Testis (tissue), 5 donors: ENCODE results near the gene TMEM18. TPM values are rescaled to one million over a fixed set of nuclear protein-coding genes. Genes with fewer than 3 reads are reported as not detected.

Experiments
- DNase-seq: peaks from one replicate; pipeline ENCODE4 v3.0.0-alpha.2; 2019
- H3K27ac ChIP-seq, 2 donors: fragments of 200-600 bp; sonication (generic); one replicate each; pipeline ENCODE4 v1.5.1; 2019
- H3K27me3 ChIP-seq: fragments of 200-600 bp; sonication (generic); one replicate; pipeline ENCODE4 v1.5.1; 2019
- H3K36me3 ChIP-seq: fragments of 200-600 bp; sonication (generic); one replicate; pipeline ENCODE4 v1.5.1; 2017; ENCODE audit warnings: low read depth; ENCODE audit errors: missing control alignments
- H3K4me1 ChIP-seq: fragments of 200-600 bp; sonication (generic); one replicate; pipeline ENCODE4 v1.5.1; 2019
- H3K4me3 ChIP-seq, 2 donors: fragments of 200-600 bp; sonication (generic); one replicate each; pipeline ENCODE4 v1.5.1; 2017 to 2019
- H3K9me3 ChIP-seq: fragments of 200-600 bp; sonication (generic); one replicate; pipeline ENCODE4 v1.5.1; 2017
- CTCF ChIP-seq, 3 experiments: fragments of 450-650 bp in 2 of 3; fragments of 200-600 bp in 1 of 3; sonication (generic) in 1 of 3; IDR thresholded peaks; one replicate each; pipeline ENCODE4 v1.5.1; 2016 to 2019; ENCODE audit warnings: antibody characterized with exemption in 3 of 3, mild to moderate bottlenecking in 2 of 3, moderate library complexity in 1 of 3
- POLR2A ChIP-seq: fragments of 450-650 bp; IDR thresholded peaks from one replicate; pipeline ENCODE4 v1.6.1; 2017; ENCODE audit warnings: antibody characterized with exemption, mild to moderate bottlenecking, moderate library complexity
- WGBS, 2 donors: methylation state at CpG; one replicate each; pipeline ENCODE4 v1.1.5; 2018; 5-methylcytosine and 5-hydroxymethylcytosine counted together
- intact Hi-C: fragments of 100-400 bp; cut with DNase I; formaldehyde crosslinking; loops from one replicate; pipeline ENCODE4 v1.15.1; 2023; ENCODE audit warnings: low total_unique reads
- long read RNA-seq, 2 donors: transcript quantifications; one replicate each; lab custom pipeline, GENCODE V29; 2026
- polyA plus RNA-seq: library from polyadenylated mRNA; stranded (reverse); fragments of 350-450 nt; fragmentation: Illumina TruSeq; extraction: RNeasy Lipid Tissue Mini Kit (QIAGEN cat#74804); gene quantifications from one replicate; pipeline ENCODE4 v1.2.3, GENCODE V29; 2014; ENCODE audit warnings: low read depth, low replicate concordance; ENCODE audit not compliant: insufficient read depth
- total RNA-seq, 2 donors: library from RNA; depleted of rRNA; stranded (reverse); fragments of >200 nt; gene quantifications; one replicate each; pipeline ENCODE4 v1.2.3, GENCODE V29; 2016

The TMEM18 gene
- 10 to 100 TPM; 18.0 to 25.8 TPM for total RNA-seq
- polyA plus RNA-seq = 30.5 TPM
- long read RNA-seq, donor 1, transcript TMEM18-207 (4 exons, 1,767 nt) = minor isoform, 5 of 53 reads
- long read RNA-seq, donor 1, transcript TMEM18-201 (5 exons, 2,762 nt) = major isoform, 34 of 53 reads
- long read RNA-seq, donor 1, partial matches to known transcripts = 0 of 53 reads
- long read RNA-seq, donor 1, other reads (novel, unspliced or antisense) = 5 of 53 reads
- long read RNA-seq, donor 2, transcript TMEM18-201 (5 exons, 2,762 nt) = major isoform, 20 of 34 reads
- long read RNA-seq, donor 2, transcript TMEM18-207 (4 exons, 1,767 nt) = minor isoform, 5 of 34 reads
- long read RNA-seq, donor 2, partial matches to known transcripts = 5 of 34 reads
- long read RNA-seq, donor 2, other reads (novel, unspliced or antisense) = 0 of 34 reads

- Histone ChIP-seq H3K36me3 (no peaks in the 10 kb centered on the region), H3K27me3 (no peaks in the 10 kb centered on the region), H3K4me3 (peak within 1 kb of the TSS; percentile 74 to 86), H3K27ac (peak within 1 kb of the TSS; percentile 97 to 99), H3K9me3 (no peaks in the 10 kb centered on the region), H3K4me1 (peaks cover 19% of the 10 kb centered on the region)
- DNase-seq = peak; percentile 97
- TF ChIP-seq POLR2A = peak; percentile 11
- peak; percentile 17 to 58 (median 18) for TF ChIP-seq CTCF (IDR thresholded peaks at IDR 0.05)
- 0 to 1% methylated on average over 14 to 58 of the region's 68 CpGs for WGBS, 2 donors
- intact Hi-C loops = no loop called here
These were observed at the start of gene TMEM18 for GRCh38 chr2:677056-677958. TMEM18 (minus strand) TSS chr2:677406; CDS start chr2:677345, 61 bp downstream.

- Histone ChIP-seq H3K27me3 (no peaks in the 10 kb centered on the region), H3K4me1 (no peaks in the 10 kb centered on the region), H3K9me3 (no peaks in the 10 kb centered on the region), H3K27ac (no peak overlapping the region), H3K36me3 (no peaks in the 10 kb centered on the region), H3K4me3 (no peak overlapping the region)
- intact Hi-C loops = no loop called here
- no peak for DNase-seq
- TF ChIP-seq CTCF (IDR thresholded peaks at IDR 0.05) (no peak), POLR2A (no peak)
- 92 to 94% methylated on average over 4 of the region's 4 CpGs for WGBS, 2 donors
These were observed 49.0 kb upstream of the TMEM18 start for GRCh38 chr2:726169-726568.

DNA sequence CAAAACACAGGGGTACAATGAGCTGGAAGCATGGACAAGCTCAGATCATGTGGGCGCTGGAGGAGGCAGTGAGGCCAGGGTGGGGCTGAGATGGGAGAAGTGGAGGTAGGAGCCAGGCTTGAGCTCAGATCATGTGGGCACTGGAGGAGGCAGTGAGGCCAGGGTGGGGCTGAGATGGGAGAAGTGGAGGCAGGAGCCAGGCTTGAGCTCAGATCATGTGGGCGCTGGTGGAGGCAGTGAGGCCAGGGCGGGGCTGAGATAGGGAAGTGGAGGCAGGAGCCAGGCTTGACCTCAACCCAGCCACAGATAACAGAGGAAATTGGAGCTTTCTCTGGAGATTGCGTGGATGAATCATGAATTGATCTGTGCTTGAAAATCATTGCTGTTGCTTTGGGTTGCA, 48.3 kb upstream of the TMEM18 start:
- Histone ChIP-seq H3K4me1 (no peaks in the 10 kb centered on the region), H3K9me3 (no peaks in the 10 kb centered on the region), H3K27me3 (no peaks in the 10 kb centered on the region), H3K4me3 (no peak overlapping the region), H3K36me3 (no peaks in the 10 kb centered on the region), H3K27ac (no peak overlapping the region)
- no peak for DNase-seq
- intact Hi-C loops = no loop called here
- TF ChIP-seq POLR2A (no peak), CTCF (IDR thresholded peaks at IDR 0.05) (no peak)
- 87 to 97% methylated on average over 4 of the region's 4 CpGs for WGBS, 2 donors

GRCh38 chr2:723761-724160, 46.6 kb upstream of the TMEM18 start:
- H3K4me3 ChIP-seq = no peak overlapping the region
- no peaks in the 10 kb centered on the region for H3K9me3 ChIP-seq
- WGBS, 2 donors = 94 to 95% methylated on average over 5 of the region's 5 CpGs
- no peaks in the 10 kb centered on the region for H3K27me3 ChIP-seq
- intact Hi-C loops = no loop called here
- no peak for TF ChIP-seq CTCF (IDR thresholded peaks at IDR 0.05)
- no peak for TF ChIP-seq POLR2A
- H3K4me1 ChIP-seq = peaks cover 4% of the 10 kb centered on the region
- no peaks in the 10 kb centered on the region for H3K36me3 ChIP-seq
- H3K27ac ChIP-seq = no peak overlapping the region
- no peak for DNase-seq
